ENCODE data around the gene HDDC2. TPM values are rescaled to one million over a fixed set of nuclear protein-coding genes. Genes with fewer than 3 reads are reported as not detected.

HDDC2 gene
- total RNA-seq, 1 experiment from 2014 or later: 96.8 TPM

- intact Hi-C loops (cut with micrococcal nuclease): no loop called here
- H3K9me2 ChIP-seq (replicated peaks; ENCODE audit: low read length): no peaks in the 10 kb centered on the region
- no peak overlapping the region for H3K27ac ChIP-seq (ENCODE audit: low read length)
- no peaks in the 10 kb centered on the region for H3K36me3 ChIP-seq (ENCODE audit: low read depth, low read length)
- TF ChIP-seq EZH2phosphoT487 (IDR thresholded peaks at IDR 0.05; ENCODE audit: borderline replicate concordance, low read length) (no peak), EZH2 (IDR thresholded peaks at IDR 0.05; ENCODE audit: low read length, unreplicated experiment) (no peak), CTCF (conservative IDR thresholded peaks at IDR 0.05; ENCODE audit: low read depth, low read length) (no peak)
- no TSS peak for BruUV-seq (replicated peaks)
- no peaks in the 10 kb centered on the region for H3F3A ChIP-seq (ENCODE audit: low read length, unreplicated experiment)
- H3K4me3 ChIP-seq (ENCODE audit: low read length): no peak overlapping the region
- H3K9ac ChIP-seq (ENCODE audit: low read length): no peak overlapping the region
- H3K9me3 ChIP-seq (ENCODE audit: low read length): no peaks in the 10 kb centered on the region
- ChIA-PET CTCF (no interaction called here), POLR2A (ENCODE audit: unreplicated experiment) (no interaction called here)
- H3K4me1 ChIP-seq (ENCODE audit: insufficient read depth, low read length): peaks cover 8% of the 10 kb centered on the region; the same call in 1 of the 2 replicates
- no peak for ATAC-seq
- no peaks in the 10 kb centered on the region for H3K79me2 ChIP-seq (ENCODE audit: low read length)
- no peak overlapping the region for H3K4me2 ChIP-seq (ENCODE audit: low read length)
- H4K20me1 ChIP-seq (ENCODE audit: low read length): no peaks in the 10 kb centered on the region
- H3K27me3 ChIP-seq (ENCODE audit: low read length): no peaks in the 10 kb centered on the region
- H2AFZ ChIP-seq (ENCODE audit: low read length): no peak overlapping the region
- DNase-seq: no peak
Measured at GRCh38 chr6:125252891-125253290, 48.9 kb downstream of the HDDC2 start.

- ChIA-PET POLR2A (ENCODE audit: unreplicated experiment) (no interaction called here), CTCF (no interaction called here)
- ATAC-seq (no peak), DNase-seq (no peak)
- H3K27ac ChIP-seq (ENCODE audit: low read length): no peak overlapping the region
- H3F3A ChIP-seq (ENCODE audit: low read length, unreplicated experiment): no peaks in the 10 kb centered on the region
- no peaks in the 10 kb centered on the region for H3K79me2 ChIP-seq (ENCODE audit: low read length)
- H4K20me1 ChIP-seq (ENCODE audit: low read length): no peaks in the 10 kb centered on the region
- H3K27me3 ChIP-seq (ENCODE audit: low read length): no peaks in the 10 kb centered on the region
- no peak overlapping the region for H3K4me2 ChIP-seq (ENCODE audit: low read length)
- H3K9me3 ChIP-seq (ENCODE audit: low read length): no peaks in the 10 kb centered on the region
- H3K9me2 ChIP-seq (replicated peaks; ENCODE audit: low read length): no peaks in the 10 kb centered on the region
- intact Hi-C loops (cut with micrococcal nuclease): no loop called here
- peaks cover 8% of the 10 kb centered on the region; the same call in 1 of the 2 replicates for H3K4me1 ChIP-seq (ENCODE audit: insufficient read depth, low read length)
- H3K36me3 ChIP-seq (ENCODE audit: low read depth, low read length): no peaks in the 10 kb centered on the region
- BruUV-seq (replicated peaks): no TSS peak
- no peak overlapping the region for H3K4me3 ChIP-seq (ENCODE audit: low read length)
- no peak for TF ChIP-seq EZH2 (IDR thresholded peaks at IDR 0.05; ENCODE audit: low read length, unreplicated experiment)
- TF ChIP-seq EZH2phosphoT487 (IDR thresholded peaks at IDR 0.05; ENCODE audit: borderline replicate concordance, low read length): no peak
- TF ChIP-seq CTCF (conservative IDR thresholded peaks at IDR 0.05; ENCODE audit: low read depth, low read length): no peak
- no peak overlapping the region for H3K9ac ChIP-seq (ENCODE audit: low read length)
- no peak overlapping the region for H2AFZ ChIP-seq (ENCODE audit: low read length)
Measured at GRCh38 chr6:125251516-125252220, 50.1 kb downstream of the HDDC2 start.

- no peaks in the 10 kb centered on the region for H3F3A ChIP-seq (ENCODE audit: low read length, unreplicated experiment)
- no peaks in the 10 kb centered on the region for H3K9me2 ChIP-seq (replicated peaks; ENCODE audit: low read length)
- DNase-seq (no peak), ATAC-seq (no peak)
- H3K9ac ChIP-seq (ENCODE audit: low read length): no peak overlapping the region
- no TSS peak for BruUV-seq (replicated peaks)
- peaks cover 8% of the 10 kb centered on the region; the same call in 1 of the 2 replicates for H3K4me1 ChIP-seq (ENCODE audit: insufficient read depth, low read length)
- no peaks in the 10 kb centered on the region for H4K20me1 ChIP-seq (ENCODE audit: low read length)
- no peak overlapping the region for H2AFZ ChIP-seq (ENCODE audit: low read length)
- no peaks in the 10 kb centered on the region for H3K79me2 ChIP-seq (ENCODE audit: low read length)
- no peak overlapping the region for H3K4me3 ChIP-seq (ENCODE audit: low read length)
- TF ChIP-seq EZH2 (IDR thresholded peaks at IDR 0.05; ENCODE audit: low read length, unreplicated experiment) (no peak), EZH2phosphoT487 (IDR thresholded peaks at IDR 0.05; ENCODE audit: borderline replicate concordance, low read length) (no peak), CTCF (conservative IDR thresholded peaks at IDR 0.05; ENCODE audit: low read depth, low read length) (no peak)
- no peak overlapping the region for H3K27ac ChIP-seq (ENCODE audit: low read length)
- no peaks in the 10 kb centered on the region for H3K36me3 ChIP-seq (ENCODE audit: low read depth, low read length)
- H3K27me3 ChIP-seq (ENCODE audit: low read length): no peaks in the 10 kb centered on the region
- POLR2A ChIA-PET (ENCODE audit: unreplicated experiment): no interaction called here
- intact Hi-C loops (cut with micrococcal nuclease): no loop called here
- no peaks in the 10 kb centered on the region for H3K9me3 ChIP-seq (ENCODE audit: low read length)
- CTCF ChIA-PET: no interaction called here
- no peak overlapping the region for H3K4me2 ChIP-seq (ENCODE audit: low read length)
Measured at GRCh38 chr6:125250511-125250910, 51.3 kb downstream of the HDDC2 start.
